SU-DHL-6 (cell line): Measurements from ENCODE around the gene BEX3.

ENCODE experiments used
- H2AFZ ChIP-seq: fragments of 200-600 bp; sonication (generic); 2 replicates; pipeline ENCODE4 v1.6.1; 2014; ENCODE audit warnings: low read depth, mild to moderate bottlenecking, moderate library complexity, mixed read lengths, antibody characterized with exemption, low read length; ENCODE audit not compliant: severe bottlenecking
- H3F3A ChIP-seq: fragments of 200-600 bp; shearing (Covaris generic); 2 replicates; pipeline ENCODE4 v1.6.0; 2016; ENCODE audit warnings: antibody characterized with exemption, mild to moderate bottlenecking; ENCODE audit not compliant: insufficient read depth
- H3K27ac ChIP-seq: fragments of 200-600 bp; sonication (generic); 2 replicates; pipeline ENCODE4 v1.5.1; 2016; ENCODE audit warnings: low read depth, mild to moderate bottlenecking, low read length, moderate library complexity, mixed read lengths
- H3K27me3 ChIP-seq: fragments of 200-600 bp; sonication (generic), shearing (Covaris generic); 2 replicates; pipeline ENCODE4 v1.6.0; 2014; ENCODE audit warnings: mild to moderate bottlenecking, low read length
- H3K36me3 ChIP-seq: fragments of 200-600 bp; sonication (generic); 2 replicates; pipeline ENCODE4 v1.6.1; 2014; ENCODE audit warnings: mild to moderate bottlenecking, low read length, mixed read lengths
- H3K4me2 ChIP-seq: fragments of 300-600, 200-600 bp; shearing (Covaris generic), sonication (generic); 2 replicates; pipeline ENCODE4 v1.6.0; 2014; ENCODE audit warnings: low read length, low read depth, mild to moderate bottlenecking; ENCODE audit not compliant: poor library complexity, severe bottlenecking
- H3K4me3 ChIP-seq: fragments of 200-600 bp; sonication (generic); 2 replicates; pipeline ENCODE4 v1.5.1; 2014; ENCODE audit warnings: antibody characterized with exemption, low read length, mild to moderate bottlenecking, mixed read lengths; ENCODE audit not compliant: insufficient read depth, poor library complexity, severe bottlenecking
- H3K79me2 ChIP-seq: fragments of 200-600 bp; sonication (generic); 2 replicates; pipeline ENCODE4 v1.6.1; 2014; ENCODE audit warnings: mild to moderate bottlenecking, low read length, moderate library complexity; ENCODE audit not compliant: insufficient read depth
- H3K9ac ChIP-seq: fragments of 200-600 bp; sonication (generic); 2 replicates; pipeline ENCODE4 v1.7.0; 2014; ENCODE audit warnings: mild to moderate bottlenecking, low read length
- H3K9me2 ChIP-seq: fragments of 200-600 bp; sonication (generic); replicated peaks from 2 replicates; pipeline ENCODE4 v1.6.1; 2014; ENCODE audit warnings: low read length; ENCODE audit not compliant: insufficient read depth
- H3K9me3 ChIP-seq: fragments of 200-600 bp; sonication (generic); 2 replicates; pipeline ENCODE4 v1.6.1; 2014; ENCODE audit warnings: low read length, mixed read lengths; ENCODE audit not compliant: insufficient read depth
- H4K20me1 ChIP-seq: fragments of 200-600 bp; sonication (generic); 2 replicates; pipeline ENCODE4 v1.6.1; 2014; ENCODE audit warnings: low read depth, mild to moderate bottlenecking, antibody characterized with exemption, low read length, moderate library complexity, mixed read lengths
- CTCF ChIP-seq: fragments of 200-600 bp; sonication (generic); IDR thresholded peaks from one replicate; pipeline ENCODE4 v1.5.1; 2017; ENCODE audit warnings: antibody characterized with exemption, mild to moderate bottlenecking, low read length, moderate library complexity; ENCODE audit not compliant: insufficient read depth, poor library complexity, severe bottlenecking
- EZH2phosphoT487 ChIP-seq: fragments of 200-600 bp; sonication (generic), shearing (Covaris generic); conservative IDR thresholded peaks from 2 replicates; pipeline ENCODE4 v1.6.1; 2018; ENCODE audit warnings: mild to moderate bottlenecking, antibody characterized with exemption, low read length, moderate library complexity, mixed read lengths

BEX3 gene

GRCh38 chrX:103338663-103339062 is 37.7 kb upstream of the BEX3 start:
- no peak overlapping the region for H2AFZ ChIP-seq

DNA sequence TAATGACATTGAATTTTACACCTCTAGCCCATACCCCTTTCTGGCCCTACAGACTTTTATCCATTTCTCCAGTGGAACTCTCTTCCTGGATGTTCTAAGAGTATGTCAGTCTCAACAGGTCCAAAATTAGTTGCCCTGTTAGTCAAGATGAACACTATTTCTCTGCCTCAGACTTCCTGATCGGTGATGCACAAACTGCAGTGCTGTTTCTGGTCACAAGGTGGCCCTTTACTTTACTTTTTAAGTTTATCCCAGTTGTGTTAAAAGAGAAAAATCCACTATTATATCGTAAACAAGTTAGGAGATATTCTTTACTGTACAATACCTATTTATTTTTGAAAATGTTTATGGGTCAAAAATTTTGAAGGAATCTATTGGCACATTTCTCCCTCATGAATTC is 33.2 kb upstream of the BEX3 start:
- Histone ChIP-seq H3K27me3 (no peaks in the 10 kb centered on the region), H3K4me2 (no peak overlapping the region), H3K4me3 (no peak overlapping the region), H2AFZ (no peak overlapping the region), H3K9me3 (no peaks in the 10 kb centered on the region), H3K79me2 (no peaks in the 10 kb centered on the region), H3K9me2 (no peaks in the 10 kb centered on the region), H3F3A (no peaks in the 10 kb centered on the region), H3K9ac (no peak overlapping the region), H3K27ac (no peak overlapping the region), H3K36me3 (no peaks in the 10 kb centered on the region), H4K20me1 (no peaks in the 10 kb centered on the region)
- TF ChIP-seq CTCF (peak; percentile 42), EZH2phosphoT487 (no peak)

More at GRCh38 chrX:103338663-103339062, 37.7 kb upstream of the BEX3 start:
- Histone ChIP-seq H3K9me3 (no peaks in the 10 kb centered on the region), H3K79me2 (no peaks in the 10 kb centered on the region), H3K27ac (no peak overlapping the region), H3K27me3 (no peaks in the 10 kb centered on the region), H3K36me3 (no peaks in the 10 kb centered on the region), H3K9ac (no peak overlapping the region), H3K4me2 (no peak overlapping the region), H4K20me1 (no peaks in the 10 kb centered on the region), H3K4me3 (no peak overlapping the region), H3K9me2 (no peaks in the 10 kb centered on the region), H3F3A (no peaks in the 10 kb centered on the region)
- no peak for TF ChIP-seq EZH2phosphoT487
- TF ChIP-seq CTCF = no peak

- no peaks in the 10 kb centered on the region for H3K27me3 ChIP-seq
These were observed 31.7 kb upstream of the BEX3 start for GRCh38 chrX:103344606-103345005.

More at GRCh38 chrX:103344606-103345005, 31.7 kb upstream of the BEX3 start:
- H4K20me1 ChIP-seq = no peaks in the 10 kb centered on the region
- H3K36me3 ChIP-seq = no peaks in the 10 kb centered on the region
- H3K9ac ChIP-seq = no peak overlapping the region
- no peak for TF ChIP-seq CTCF
- no peak for TF ChIP-seq EZH2phosphoT487
- H3K9me3 ChIP-seq = no peaks in the 10 kb centered on the region
- H3K27ac ChIP-seq = no peak overlapping the region
- no peak overlapping the region for H3K4me3 ChIP-seq
- no peak overlapping the region for H2AFZ ChIP-seq
- H3F3A ChIP-seq = no peaks in the 10 kb centered on the region
- no peaks in the 10 kb centered on the region for H3K79me2 ChIP-seq
- no peaks in the 10 kb centered on the region for H3K9me2 ChIP-seq
- no peak overlapping the region for H3K4me2 ChIP-seq
